RCC 7860 (cell line): ENCODE results near the gene PARP9.
A peak's percentile ranks its signal among the peaks of the same experiment; 100 is the strongest.

Experiments used
- DNase-seq: peaks from one replicate; pipeline ENCODE4 v3.0.0-alpha.2; 2015; ENCODE audit warnings: low spot score
- FAIRE-seq: peaks from 2 replicates; lab custom pipeline; 2012; peaks lifted over from hg19 to GRCh38; lab: Jason Lieb, UNC

The PARP9 gene

GRCh38 chr3:122564155-122564912 lies at the start of gene PARP9, which contains the start of gene DTX3L:
TSS of gene PARP9 (minus strand) at chr3:122564300. CDS start at chr3:122559620, 4,680 bp downstream.
TSS of gene DTX3L (plus strand) at chr3:122564338. CDS start at chr3:122564427, 89 bp downstream.
- peak; percentile 66 for DNase-seq

GRCh38 chr3:122612696-122613095 lies 48.6 kb upstream of the PARP9 start:
- no peak for DNase-seq
- FAIRE-seq = no peak

More at GRCh38 chr3:122564155-122564912, at the start of gene PARP9, which contains the start of gene DTX3L:
- no peak for FAIRE-seq

- FAIRE-seq (peak; percentile 94), DNase-seq (peak; percentile 84)
Observed at GRCh38 chr3:122609798-122610559, 45.9 kb upstream of the PARP9 start.

GRCh38 chr3:122608916-122609315 lies 44.8 kb upstream of the PARP9 start:
- no peak for FAIRE-seq
- no peak for DNase-seq

GRCh38 chr3:122606330-122606729 lies 42.2 kb upstream of the PARP9 start:
- FAIRE-seq (no peak), DNase-seq (no peak)

GRCh38 chr3:122603056-122603455 lies 39.0 kb upstream of the PARP9 start:
- FAIRE-seq (no peak), DNase-seq (no peak)

- DNase-seq = no peak
- no peak for FAIRE-seq
Observed at GRCh38 chr3:122602011-122602710, 38.1 kb upstream of the PARP9 start.

- no peak for FAIRE-seq
- no peak for DNase-seq
Observed at GRCh38 chr3:122598556-122598955, 34.5 kb upstream of the PARP9 start.

GRCh38 chr3:122598151-122598550 lies 34.1 kb upstream of the PARP9 start:
- FAIRE-seq (no peak), DNase-seq (no peak)

- FAIRE-seq = no peak
- DNase-seq = no peak
Observed at GRCh38 chr3:122594025-122594424, 29.9 kb upstream of the PARP9 start.

- no peak for FAIRE-seq
- DNase-seq = no peak
Observed at GRCh38 chr3:122590610-122591009, 26.5 kb upstream of the PARP9 start.

- no peak for DNase-seq
- no peak for FAIRE-seq
Observed at GRCh38 chr3:122589297-122589696, 25.2 kb upstream of the PARP9 start.

GRCh38 chr3:122587572-122587971 lies 23.5 kb upstream of the PARP9 start:
- DNase-seq = no peak
- no peak for FAIRE-seq

GRCh38 chr3:122586773-122587485 lies 22.8 kb upstream of the PARP9 start:
- DNase-seq (no peak), FAIRE-seq (no peak)

GRCh38 chr3:122586098-122586497 lies 22.0 kb upstream of the PARP9 start:
- FAIRE-seq (no peak), DNase-seq (no peak)

GRCh38 chr3:122582390-122582789 lies 18.3 kb upstream of the PARP9 start:
- no peak for FAIRE-seq

GRCh38 chr3:122581622-122582021 lies 17.5 kb upstream of the PARP9 start:
- FAIRE-seq = no peak

More at GRCh38 chr3:122582390-122582789, 18.3 kb upstream of the PARP9 start:
- no peak for DNase-seq

GRCh38 chr3:122580470-122580869 lies 16.4 kb upstream of the PARP9 start:
- DNase-seq (no peak), FAIRE-seq (no peak)

More at GRCh38 chr3:122581622-122582021, 17.5 kb upstream of the PARP9 start:
- DNase-seq = no peak

- no peak for DNase-seq
- no peak for FAIRE-seq
Observed at GRCh38 chr3:122578069-122578740, 14.1 kb upstream of the PARP9 start.

- DNase-seq = no peak
- FAIRE-seq = no peak
Observed at GRCh38 chr3:122577409-122578031, 13.4 kb upstream of the PARP9 start, which contains the start of gene PARP15. TSS of gene PARP15 (plus strand) at chr3:122577650. CDS start at chr3:122577668, 18 bp downstream.
